ENCODE data around the gene ZNF232.
"Not testable (repeated sequence)": the region's sequence is repeated elsewhere in the genome, so short reads cannot be mapped to it uniquely, and the experiment has no call there.

DNA sequence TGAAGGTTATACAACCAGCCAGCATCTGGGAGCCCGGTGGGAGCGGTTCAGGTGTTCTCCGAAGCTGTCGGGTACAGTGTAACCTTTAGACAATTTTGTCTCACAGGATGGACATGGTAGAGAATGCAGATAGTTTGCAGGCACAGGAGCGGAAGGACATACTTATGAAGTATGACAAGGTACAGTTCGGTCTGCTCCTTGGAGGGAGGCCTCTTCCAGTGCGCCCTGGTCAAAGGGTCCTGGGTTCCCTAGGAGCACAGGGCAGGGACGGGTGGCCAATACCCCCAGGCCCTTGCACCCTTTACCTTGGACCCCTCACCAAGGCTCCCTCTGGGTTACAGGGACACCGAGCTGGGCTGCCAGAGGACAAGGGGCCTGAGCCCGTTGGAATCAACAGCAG, 18.6 kb upstream of the ZNF232 start:
- TF ChIP-seq, protein P1, sequence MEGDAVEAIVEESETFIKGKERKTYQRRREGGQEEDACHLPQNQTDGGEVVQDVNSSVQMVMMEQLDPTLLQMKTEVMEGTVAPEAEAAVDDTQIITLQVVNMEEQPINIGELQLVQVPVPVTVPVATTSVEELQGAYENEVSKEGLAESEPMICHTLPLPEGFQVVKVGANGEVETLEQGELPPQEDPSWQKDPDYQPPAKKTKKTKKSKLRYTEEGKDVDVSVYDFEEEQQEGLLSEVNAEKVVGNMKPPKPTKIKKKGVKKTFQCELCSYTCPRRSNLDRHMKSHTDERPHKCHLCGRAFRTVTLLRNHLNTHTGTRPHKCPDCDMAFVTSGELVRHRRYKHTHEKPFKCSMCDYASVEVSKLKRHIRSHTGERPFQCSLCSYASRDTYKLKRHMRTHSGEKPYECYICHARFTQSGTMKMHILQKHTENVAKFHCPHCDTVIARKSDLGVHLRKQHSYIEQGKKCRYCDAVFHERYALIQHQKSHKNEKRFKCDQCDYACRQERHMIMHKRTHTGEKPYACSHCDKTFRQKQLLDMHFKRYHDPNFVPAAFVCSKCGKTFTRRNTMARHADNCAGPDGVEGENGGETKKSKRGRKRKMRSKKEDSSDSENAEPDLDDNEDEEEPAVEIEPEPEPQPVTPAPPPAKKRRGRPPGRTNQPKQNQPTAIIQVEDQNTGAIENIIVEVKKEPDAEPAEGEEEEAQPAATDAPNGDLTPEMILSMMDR (IDR thresholded peaks at IDR 0.05) = not testable (repeated sequence)
- not testable (repeated sequence) for TF ChIP-seq JUND (IDR thresholded peaks at IDR 0.05); RAD21 (IDR thresholded peaks at IDR 0.05; ENCODE audit: low read length); EP300 (IDR thresholded peaks at IDR 0.05; ENCODE audit: borderline replicate concordance in 1 of 2, low read depth in 1 of 2, low read length in 1 of 2); NRF1 (IDR thresholded peaks at IDR 0.05; ENCODE audit: low read depth, low read length)
- TF ChIP-seq, protein P2, sequence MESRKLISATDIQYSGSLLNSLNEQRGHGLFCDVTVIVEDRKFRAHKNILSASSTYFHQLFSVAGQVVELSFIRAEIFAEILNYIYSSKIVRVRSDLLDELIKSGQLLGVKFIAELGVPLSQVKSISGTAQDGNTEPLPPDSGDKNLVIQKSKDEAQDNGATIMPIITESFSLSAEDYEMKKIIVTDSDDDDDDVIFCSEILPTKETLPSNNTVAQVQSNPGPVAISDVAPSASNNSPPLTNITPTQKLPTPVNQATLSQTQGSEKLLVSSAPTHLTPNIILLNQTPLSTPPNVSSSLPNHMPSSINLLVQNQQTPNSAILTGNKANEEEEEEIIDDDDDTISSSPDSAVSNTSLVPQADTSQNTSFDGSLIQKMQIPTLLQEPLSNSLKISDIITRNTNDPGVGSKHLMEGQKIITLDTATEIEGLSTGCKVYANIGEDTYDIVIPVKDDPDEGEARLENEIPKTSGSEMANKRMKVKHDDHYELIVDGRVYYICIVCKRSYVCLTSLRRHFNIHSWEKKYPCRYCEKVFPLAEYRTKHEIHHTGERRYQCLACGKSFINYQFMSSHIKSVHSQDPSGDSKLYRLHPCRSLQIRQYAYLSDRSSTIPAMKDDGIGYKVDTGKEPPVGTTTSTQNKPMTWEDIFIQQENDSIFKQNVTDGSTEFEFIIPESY (IDR thresholded peaks at IDR 0.05; ENCODE audit: borderline replicate concordance, low read depth) = not testable (repeated sequence)
